GM23338 (cell line): ENCODE measurements around the gene SLX4IP. TPM values are rescaled to one million over a fixed set of nuclear protein-coding genes. Genes with fewer than 3 reads are reported as not detected.
A peak's percentile ranks its signal among the peaks of the same experiment; 100 is the strongest.

Experiments used
- ATAC-seq: fragments of 200-7000 bp; cut with Tn5 transposase; 3 replicates; pipeline ENCODE4 v1.9.1; 2020
- DNase-seq: peaks from one replicate; pipeline ENCODE4 v3.0.0-alpha.2; 2015; ENCODE audit warnings: low spot score
- H2AFZ ChIP-seq: fragments of 200-600 bp; sonication (generic); 2 replicates; pipeline ENCODE4 v1.8.0; 2016; ENCODE audit warnings: antibody characterized with exemption, mild to moderate bottlenecking, moderate library complexity
- H3F3A ChIP-seq: fragments of 200-600 bp; sonication (generic); replicated peaks from 2 replicates; pipeline ENCODE4 v1.8.0; 2017; ENCODE audit warnings: antibody characterized with exemption, mixed run types, low read depth
- H3K27ac ChIP-seq: fragments of 200-600 bp; sonication (generic); 2 replicates; pipeline ENCODE4 v1.6.1; 2016; ENCODE audit warnings: low read depth
- H3K27me3 ChIP-seq: fragments of 200-600 bp; sonication (generic); 2 replicates; pipeline ENCODE4 v1.8.0; 2016; ENCODE audit warnings: mild to moderate bottlenecking, mixed run types, moderate library complexity; ENCODE audit not compliant: insufficient read depth
- H3K36me3 ChIP-seq: fragments of 200-600 bp; sonication (generic); 2 replicates; pipeline ENCODE4 v1.8.0; 2016; ENCODE audit warnings: mild to moderate bottlenecking; ENCODE audit not compliant: insufficient read depth
- H3K4me1 ChIP-seq: fragments of 200-600 bp; sonication (generic); 2 replicates; pipeline ENCODE4 v1.8.0; 2016; ENCODE audit warnings: mild to moderate bottlenecking, moderate library complexity; ENCODE audit not compliant: insufficient read depth
- H3K4me2 ChIP-seq: fragments of 200-600 bp; sonication (generic); 2 replicates; pipeline ENCODE4 v1.7.1; 2017; ENCODE audit warnings: mixed run types
- H3K4me3 ChIP-seq: fragments of 200-600 bp; sonication (generic); 2 replicates; pipeline ENCODE4 v1.6.1; 2016; ENCODE audit warnings: mixed run types
- H3K79me2 ChIP-seq: fragments of 200-600 bp; sonication (generic); replicated peaks from 2 replicates; pipeline ENCODE4 v1.8.0; 2017; ENCODE audit warnings: mild to moderate bottlenecking; ENCODE audit not compliant: insufficient read depth
- H3K9me2 ChIP-seq: fragments of 200-600 bp; sonication (generic); 2 replicates; pipeline ENCODE4 v1.8.0; 2017; ENCODE audit not compliant: insufficient read depth
- H4K20me1 ChIP-seq: fragments of 200-600 bp; sonication (generic); replicated peaks from 2 replicates; pipeline ENCODE4 v1.8.0; 2017; ENCODE audit warnings: mild to moderate bottlenecking; ENCODE audit not compliant: insufficient read depth
- H3K27ac Mint-ChIP-seq: 2 replicates; pipeline ENCODE4 v1.8.0; 2020; ENCODE audit warnings: inconsistent platforms, mild to moderate bottlenecking, moderate library complexity, mixed read lengths
- H3K27me3 Mint-ChIP-seq: 3 replicates; pipeline ENCODE4 v1.8.0; 2022; ENCODE audit warnings: low read depth, mild to moderate bottlenecking, moderate library complexity, mixed read lengths, inconsistent platforms; ENCODE audit not compliant: insufficient read depth, poor library complexity
- H3K36me3 Mint-ChIP-seq: 3 replicates; pipeline ENCODE4 v1.8.0; 2021; ENCODE audit warnings: low read depth, mild to moderate bottlenecking, inconsistent platforms, moderate library complexity, mixed read lengths
- H3K4me1 Mint-ChIP-seq: 3 replicates; pipeline ENCODE4 v1.8.0; 2020; ENCODE audit warnings: mild to moderate bottlenecking, inconsistent platforms, mixed read lengths
- H3K4me3 Mint-ChIP-seq: 3 replicates; pipeline ENCODE4 v1.8.0; 2021; ENCODE audit warnings: moderate library complexity, mild to moderate bottlenecking, inconsistent platforms, mixed read lengths
- H3K9me3 Mint-ChIP-seq: 3 replicates; pipeline ENCODE4 v1.8.0; 2020; ENCODE audit warnings: moderate library complexity, mild to moderate bottlenecking, inconsistent platforms, mixed read lengths
- CTCF ChIP-seq, 2 experiments: fragments of 200-600 bp in 1 of 2; sonication (generic) in 1 of 2; conservative IDR thresholded peaks; 2 replicates each; pipeline versions ENCODE4 v1.5.1 to v1.6.1; 2016 to 2017; ENCODE audit warnings: antibody characterized with exemption in 2 of 2, low read depth in 2 of 2, mild to moderate bottlenecking in 2 of 2, moderate library complexity in 1 of 2
- ETS1 ChIP-seq: IDR thresholded peaks from 2 replicates; pipeline ENCODE4 v1.6.1; 2016; ENCODE audit warnings: antibody characterized with exemption
- EZH2 ChIP-seq: fragments of 200-600 bp; sonication (generic); IDR thresholded peaks from one replicate; pipeline ENCODE4 v1.8.0; 2017; ENCODE audit warnings: antibody characterized with exemption, mild to moderate bottlenecking, low read depth; ENCODE audit not compliant: unreplicated experiment
- JUNB ChIP-seq: IDR thresholded peaks from one replicate; pipeline ENCODE4 v1.6.1; 2016; ENCODE audit warnings: antibody characterized with exemption; ENCODE audit not compliant: unreplicated experiment
- POLR2AphosphoS5 ChIP-seq: IDR thresholded peaks from 2 replicates; pipeline ENCODE4 v1.6.1; 2016; ENCODE audit warnings: antibody characterized with exemption, low read depth
- REST ChIP-seq: IDR thresholded peaks from one replicate; pipeline ENCODE4 v1.6.1; 2018; ENCODE audit warnings: antibody characterized with exemption; ENCODE audit not compliant: unreplicated experiment
- STAT1 ChIP-seq: IDR thresholded peaks from one replicate; pipeline ENCODE4 v1.6.1; 2016; ENCODE audit warnings: antibody characterized with exemption; ENCODE audit not compliant: unreplicated experiment
- ZNF114 ChIP-seq: fragments of 250-450 bp; sonication (Bioruptor Pico); IDR thresholded peaks from 2 replicates; pipeline ENCODE4 v1.5.0; 2020; ENCODE audit warnings: mild to moderate bottlenecking, moderate library complexity
- ZNF331 ChIP-seq: fragments of 250-450 bp; sonication (Bioruptor Pico); IDR thresholded peaks from 2 replicates; pipeline ENCODE4 v1.5.0; 2020; ENCODE audit warnings: low read depth, mild to moderate bottlenecking, moderate library complexity
- polyA plus RNA-seq: library from polyadenylated mRNA; unstranded; fragments of >200 nt; fragmentation: Nextera tagmentation; extraction: Ambion mirVana; gene quantifications from 2 replicates; pipeline ENCODE4 v1.2.1, GENCODE V29; 2016
- total RNA-seq: library from RNA; depleted of rRNA; stranded (reverse); fragments of >200 nt; shearing (Covaris generic); gene quantifications from 2 replicates; pipeline ENCODE4 v1.2.3, GENCODE V29; 2014

Gene SLX4IP
- total and polyA plus RNA-seq, 2 experiments from 2014 or later: 9.1 to 9.8 TPM

GRCh38 chr20:10402938-10403608 lies 32.0 kb upstream of the SLX4IP start (continued):
- TF ChIP-seq EZH2 (no peak), CTCF (conservative IDR thresholded peaks at IDR 0.05; ENCODE audit: low read depth in 2 of 2) (no peak), ZNF331 (no peak), POLR2AphosphoS5 (no peak), ZNF114 (CRISPR knock-in tag) (no peak), JUNB (no peak), REST (no peak), ETS1 (no peak), STAT1 (no peak)

GRCh38 chr20:10404023-10404628 lies 31.0 kb upstream of the SLX4IP start:
- TF ChIP-seq ZNF331 (no peak), CTCF (conservative IDR thresholded peaks at IDR 0.05; ENCODE audit: low read depth in 2 of 2) (peak in 1 of 2 experiments; percentile 19; a peak in 1 of 4 replicates)
- no peak overlapping the region for H3K4me3 Mint-ChIP-seq
- H3K36me3 ChIP-seq: no peaks in the 10 kb centered on the region
- no peaks in the 10 kb centered on the region for H4K20me1 ChIP-seq
- no peak overlapping the region for H3K4me3 ChIP-seq
- H3K4me2 ChIP-seq: no peak overlapping the region
- ATAC-seq (no peak), DNase-seq (no peak)
- H3K4me1 Mint-ChIP-seq: no peaks in the 10 kb centered on the region
- H3K27me3 ChIP-seq: no peaks in the 10 kb centered on the region
- H3K27ac ChIP-seq: no peak overlapping the region
- H3K36me3 Mint-ChIP-seq: no peaks in the 10 kb centered on the region
- peaks cover 7% of the 10 kb centered on the region for H3K27me3 Mint-ChIP-seq
- no peaks in the 10 kb centered on the region for H3F3A ChIP-seq
- H3K27ac Mint-ChIP-seq: no peak overlapping the region
- no peaks in the 10 kb centered on the region for H3K9me3 Mint-ChIP-seq
- H2AFZ ChIP-seq: no peak overlapping the region
- H3K9me2 ChIP-seq: peaks cover 3% of the 10 kb centered on the region; the same call in 1 of the 2 replicates
- no peaks in the 10 kb centered on the region for H3K4me1 ChIP-seq
- no peaks in the 10 kb centered on the region for H3K79me2 ChIP-seq
